GM23248 (cell line): ENCODE measurements around the gene ADGRA3. TPM values are rescaled to one million over a fixed set of nuclear protein-coding genes. Genes with fewer than 3 reads are reported as not detected.

ENCODE experiments used
- DNase-seq: peaks from one replicate; pipeline ENCODE4 v3.0.0-alpha.2; 2015
- H2AFZ ChIP-seq: fragments of 200-600 bp; sonication (generic); 2 replicates; pipeline ENCODE4 v1.6.1; 2016; ENCODE audit warnings: antibody characterized with exemption
- H3F3A ChIP-seq: fragments of 200-600 bp; sonication (generic); 2 replicates; pipeline ENCODE4 v1.6.1; 2016; ENCODE audit warnings: mild to moderate bottlenecking, antibody characterized with exemption, mixed run types; ENCODE audit not compliant: insufficient read depth
- H3K27ac ChIP-seq: fragments of 200-600 bp; sonication (generic); 2 replicates; pipeline ENCODE4 v1.5.1; 2016; ENCODE audit warnings: mild to moderate bottlenecking
- H3K27me3 ChIP-seq: fragments of 200-600 bp; sonication (generic); replicated peaks from 2 replicates; pipeline ENCODE4 v1.6.1; 2016; ENCODE audit warnings: mild to moderate bottlenecking; ENCODE audit not compliant: insufficient read depth
- H3K36me3 ChIP-seq: fragments of 200-600 bp; sonication (generic); 2 replicates; pipeline ENCODE4 v1.6.1; 2016; ENCODE audit warnings: low read depth, mild to moderate bottlenecking
- H3K4me1 ChIP-seq: fragments of 200-600 bp; sonication (generic); 2 replicates; pipeline ENCODE4 v1.6.1; 2016; ENCODE audit warnings: mild to moderate bottlenecking; ENCODE audit not compliant: insufficient read depth
- H3K4me2 ChIP-seq: fragments of 200-600 bp; sonication (generic); one replicate; pipeline ENCODE4 v1.6.1; 2016; ENCODE audit warnings: mild to moderate bottlenecking; ENCODE audit not compliant: unreplicated experiment
- H3K4me3 ChIP-seq: fragments of 200-600 bp; sonication (generic); 2 replicates; pipeline ENCODE4 v1.5.1; 2016; ENCODE audit warnings: mild to moderate bottlenecking
- H3K79me2 ChIP-seq: fragments of 200-600 bp; sonication (generic); 2 replicates; pipeline ENCODE4 v1.6.1; 2016; ENCODE audit warnings: mild to moderate bottlenecking; ENCODE audit not compliant: insufficient read depth
- H3K9ac ChIP-seq: fragments of 200-600 bp; sonication (generic); 2 replicates; pipeline ENCODE4 v1.6.1; 2016; ENCODE audit warnings: mild to moderate bottlenecking
- H3K9me2 ChIP-seq: fragments of 200-600 bp; sonication (generic); 2 replicates; pipeline ENCODE4 v1.6.1; 2016; ENCODE audit warnings: mixed run types, mild to moderate bottlenecking, moderate library complexity; ENCODE audit not compliant: insufficient read depth
- H3K9me3 ChIP-seq: fragments of 200-600 bp; sonication (generic); one replicate; pipeline ENCODE4 v1.6.1; 2017; ENCODE audit warnings: low read depth
- H4K20me1 ChIP-seq: fragments of 200-600 bp; sonication (generic); 2 replicates; pipeline ENCODE4 v1.6.0; 2016; ENCODE audit not compliant: insufficient read depth
- EZH2 ChIP-seq: fragments of 200-600 bp; sonication (generic); IDR thresholded peaks from 2 replicates; pipeline ENCODE4 v1.6.1; 2018; ENCODE audit warnings: antibody characterized with exemption, mild to moderate bottlenecking; ENCODE audit not compliant: insufficient read depth, poor library complexity, severe bottlenecking
- EZH2phosphoT487 ChIP-seq: fragments of 200-600 bp; sonication (generic); IDR thresholded peaks from 2 replicates; pipeline ENCODE4 v1.6.1; 2018; ENCODE audit warnings: antibody characterized with exemption, moderate library complexity, mild to moderate bottlenecking, low read depth; ENCODE audit not compliant: insufficient read depth
- WGBS, 2 experiments: methylation state at CpG; one replicate each; pipeline ENCODE4 v1.1.6; 2015 to 2017; ENCODE audit warnings: low lambda C conversion rate in 2 of 2, low coverage in 1 of 2; ENCODE audit errors: missing lambda C conversion rate in 2 of 2; 5-methylcytosine and 5-hydroxymethylcytosine counted together
- in situ Hi-C: fragments of 300-500 bp; cut with MboI; formaldehyde crosslinking; loops from 2 replicates; pipeline ENCODE4 v1.15.0; 2020
- polyA plus RNA-seq: library from polyadenylated mRNA; unstranded; fragments of >200 nt; fragmentation: Nextera tagmentation; extraction: Ambion mirVana; gene quantifications from 2 replicates; pipeline ENCODE4 v1.2.1, GENCODE V29; 2016
- total RNA-seq: library from RNA; depleted of rRNA; stranded (reverse); fragments of >200 nt; shearing (Covaris generic); gene quantifications from 2 replicates; pipeline ENCODE4 v1.2.3, GENCODE V29; 2014

The ADGRA3 gene
- total and polyA plus RNA-seq, 2 experiments from 2014 or later, result 1.1 to 7.8 TPM

DNA sequence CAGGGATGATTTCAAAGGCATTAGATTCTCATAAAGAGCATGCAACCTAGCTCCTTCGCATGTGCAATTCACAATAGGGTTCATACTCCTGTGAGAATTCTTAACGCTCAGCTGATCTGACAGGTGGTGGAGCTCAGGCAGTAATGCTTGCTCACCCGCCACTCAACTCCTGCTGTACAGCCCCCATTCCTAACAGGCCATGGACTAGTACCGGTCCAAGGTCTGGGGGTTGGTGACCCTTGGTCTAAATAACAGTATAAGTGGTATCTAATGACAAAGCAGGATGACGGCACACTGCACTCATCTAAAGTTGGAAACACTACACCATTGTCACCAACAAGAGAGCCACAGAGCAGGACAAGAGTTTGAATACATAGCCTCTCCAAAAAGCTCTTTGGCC is 28.5 kb downstream of the ADGRA3 start:
- Histone ChIP-seq H3K9me2 (no peaks in the 10 kb centered on the region), H3K9me3 (no peaks in the 10 kb centered on the region), H3K4me1 (peaks cover 19% of the 10 kb centered on the region), H3K9ac (no peak overlapping the region), H3K27me3 (no peaks in the 10 kb centered on the region), H3K27ac (no peak overlapping the region), H2AFZ (no peak overlapping the region), H4K20me1 (no peaks in the 10 kb centered on the region), H3K36me3 (no peaks in the 10 kb centered on the region), H3K4me2 (no peak overlapping the region), H3K4me3 (no peak overlapping the region), H3K79me2 (no peaks in the 10 kb centered on the region; the same call in 1 of the 2 replicates), H3F3A (peaks cover 16% of the 10 kb centered on the region)
- DNase-seq, result no peak
- in situ Hi-C loops, result no loop called here
- TF ChIP-seq EZH2phosphoT487, result no peak
- no peak for TF ChIP-seq EZH2
- 94 to 97% methylated on average over 5 of the region's 5 CpGs for WGBS, 2 experiments

DNA sequence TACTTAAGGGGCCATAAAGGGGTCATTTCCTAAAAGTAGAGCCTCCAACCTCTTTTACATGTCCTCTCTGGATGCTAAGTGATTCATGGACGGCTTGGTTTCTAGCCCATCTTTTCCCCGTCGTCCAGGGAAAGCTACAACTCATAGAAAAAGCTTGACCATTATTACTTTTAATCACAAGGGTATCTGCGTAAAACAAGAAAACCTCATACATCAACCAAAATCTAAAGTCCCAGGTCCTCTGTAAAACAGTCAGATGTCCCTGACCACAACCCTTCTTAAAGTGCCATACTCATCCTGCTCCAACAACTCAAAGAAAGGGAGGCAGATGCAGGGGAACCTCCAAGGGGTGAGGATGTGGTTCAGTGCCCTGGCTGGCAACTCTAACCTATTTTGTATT is 29.6 kb downstream of the ADGRA3 start:
- H3K79me2 ChIP-seq, result no peaks in the 10 kb centered on the region; the same call in 1 of the 2 replicates
- 64 to 70% methylated on average over 4 of the region's 4 CpGs for WGBS, 2 experiments
- no peak for TF ChIP-seq EZH2phosphoT487
- no peak for TF ChIP-seq EZH2
- H4K20me1 ChIP-seq, result no peaks in the 10 kb centered on the region
- no peak overlapping the region for H3K9ac ChIP-seq
- H3K9me3 ChIP-seq, result no peaks in the 10 kb centered on the region
- H3K4me3 ChIP-seq, result no peak overlapping the region
- no peak for DNase-seq
- in situ Hi-C loops, result no loop called here
- H3K36me3 ChIP-seq, result no peaks in the 10 kb centered on the region
- peaks cover 19% of the 10 kb centered on the region for H3K4me1 ChIP-seq
- H3K27me3 ChIP-seq, result no peaks in the 10 kb centered on the region
- H3F3A ChIP-seq, result peaks cover 16% of the 10 kb centered on the region
- H3K9me2 ChIP-seq, result no peaks in the 10 kb centered on the region
- no peak overlapping the region for H2AFZ ChIP-seq
- peak overlapping the region; percentile 34 for H3K4me2 ChIP-seq
- no peak overlapping the region for H3K27ac ChIP-seq

DNA sequence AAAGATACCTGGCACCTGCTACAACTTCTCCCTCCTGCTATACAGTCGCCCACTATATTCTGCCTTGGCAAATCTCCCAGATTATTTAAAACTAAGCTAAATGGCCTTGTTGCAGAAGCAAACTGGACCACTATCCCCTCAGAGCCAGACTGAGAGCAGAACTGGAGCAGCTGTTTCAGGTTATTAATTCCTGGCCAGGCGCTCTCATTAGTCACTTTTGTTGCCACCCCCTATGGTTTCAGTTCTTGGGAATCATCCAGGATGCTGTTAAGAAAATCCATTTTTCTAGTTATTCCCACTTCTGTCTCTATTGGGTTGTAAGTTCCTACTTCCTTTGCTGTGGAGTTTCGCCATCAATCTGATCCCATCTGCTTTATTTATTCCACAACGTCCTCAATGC is 30.1 kb downstream of the ADGRA3 start:
- H3K4me1 ChIP-seq, result peaks cover 19% of the 10 kb centered on the region
- H3K9ac ChIP-seq, result no peak overlapping the region
- no peaks in the 10 kb centered on the region; the same call in 1 of the 2 replicates for H3K79me2 ChIP-seq
- no peaks in the 10 kb centered on the region for H4K20me1 ChIP-seq
- in situ Hi-C loops, result no loop called here
- 33 to 36% methylated on average over 4 of the region's 4 CpGs for WGBS, 2 experiments
- no peak for TF ChIP-seq EZH2phosphoT487
- no peak for TF ChIP-seq EZH2
- H3K9me2 ChIP-seq, result no peaks in the 10 kb centered on the region
- DNase-seq, result peak; percentile 84
- H3K27ac ChIP-seq, result no peak overlapping the region
- H3K27me3 ChIP-seq, result no peaks in the 10 kb centered on the region
- H2AFZ ChIP-seq, result no peak overlapping the region
- no peak overlapping the region for H3K4me3 ChIP-seq
- H3K4me2 ChIP-seq, result peak overlapping the region; percentile 34
- peaks cover 16% of the 10 kb centered on the region for H3F3A ChIP-seq
- no peaks in the 10 kb centered on the region for H3K36me3 ChIP-seq
- no peaks in the 10 kb centered on the region for H3K9me3 ChIP-seq

DNA sequence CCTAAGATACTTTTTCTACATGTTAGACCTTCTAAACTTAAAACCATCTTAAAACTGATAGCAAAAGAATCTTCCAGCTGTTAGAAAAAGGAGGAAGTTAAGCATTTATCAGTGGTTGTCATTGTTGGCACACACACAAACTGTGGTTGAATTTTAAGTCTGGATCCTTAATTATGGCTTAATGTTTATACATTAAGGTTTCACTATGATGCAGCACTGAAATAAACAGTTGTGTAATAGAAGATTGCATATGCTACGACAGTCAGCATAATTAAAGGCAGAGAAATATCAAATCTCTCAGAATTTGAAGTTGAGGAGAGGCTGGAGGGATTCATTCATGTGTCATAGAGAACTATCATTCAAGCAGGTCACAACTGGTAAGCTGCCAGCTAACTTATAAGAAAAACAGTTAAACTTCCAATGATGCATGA is 32.3 kb downstream of the ADGRA3 start:
- H3F3A ChIP-seq, result peaks cover 16% of the 10 kb centered on the region
- H3K27ac ChIP-seq, result peak overlapping the region; percentile 29; the same call in 1 of the 2 replicates
- in situ Hi-C loops, result no loop called here
- H3K27me3 ChIP-seq, result no peaks in the 10 kb centered on the region
- TF ChIP-seq EZH2phosphoT487 (no peak), EZH2 (no peak)
- no peaks in the 10 kb centered on the region; the same call in 1 of the 2 replicates for H3K79me2 ChIP-seq
- H3K36me3 ChIP-seq, result no peaks in the 10 kb centered on the region
- no peaks in the 10 kb centered on the region for H4K20me1 ChIP-seq
- no peak overlapping the region for H2AFZ ChIP-seq
- DNase-seq, result peak; percentile 84
- peak overlapping the region; percentile 8; the same call in 1 of the 2 replicates for H3K4me3 ChIP-seq
- no peak overlapping the region for H3K9ac ChIP-seq
- peak overlapping the region; percentile 44 for H3K4me2 ChIP-seq
- H3K9me3 ChIP-seq, result no peaks in the 10 kb centered on the region
- H3K4me1 ChIP-seq, result peaks cover 19% of the 10 kb centered on the region
- WGBS, 2 experiments, result 0 to 3% methylated on average over 1 of the region's 1 CpG
- no peaks in the 10 kb centered on the region for H3K9me2 ChIP-seq
